Endodermal cell (in vitro differentiated cells): ENCODE data around the gene C1GALT1C1L. TPM values are rescaled to one million over a fixed set of nuclear protein-coding genes. Genes with fewer than 3 reads are reported as not detected.

Experiments
- DNase-seq: peaks from one replicate; pipeline ENCODE4 v3.0.0-alpha.2; 2017
- H3K27ac ChIP-seq: 2 replicates; pipeline ENCODE4 v1.5.1; 2013; ENCODE audit warnings: mild to moderate bottlenecking, low read depth, low read length, moderate library complexity
- H3K27me3 ChIP-seq: 2 replicates; pipeline ENCODE4 v1.6.1; 2013; ENCODE audit warnings: mild to moderate bottlenecking, low read length, moderate library complexity; ENCODE audit not compliant: insufficient read depth, control insufficient read depth, poor library complexity, severe bottlenecking
- H3K36me3 ChIP-seq: 2 replicates; pipeline ENCODE4 v1.7.0; 2013; ENCODE audit warnings: mild to moderate bottlenecking, low read length, moderate library complexity; ENCODE audit not compliant: control insufficient read depth, insufficient read depth
- H3K4me1 ChIP-seq: one replicate; pipeline ENCODE4 v1.7.0; 2013; ENCODE audit warnings: low read length; ENCODE audit not compliant: control insufficient read depth, insufficient read depth
- H3K4me3 ChIP-seq: 2 replicates; pipeline ENCODE4 v1.5.1; 2013; ENCODE audit warnings: mild to moderate bottlenecking, low read length, moderate library complexity
- H3K9ac ChIP-seq: 2 replicates; pipeline ENCODE4 v1.6.1; 2013; ENCODE audit warnings: mild to moderate bottlenecking, low read length, moderate library complexity; ENCODE audit not compliant: poor library complexity, severe bottlenecking; ENCODE audit errors: extremely low read depth
- H3K9me3 ChIP-seq: 2 replicates; pipeline ENCODE4 v1.6.1; 2013; ENCODE audit warnings: mild to moderate bottlenecking, low read length, moderate library complexity; ENCODE audit not compliant: control insufficient read depth
- H3K27ac Mint-ChIP-seq: 2 replicates; pipeline ENCODE4 v1.8.0; 2020; ENCODE audit warnings: mixed read lengths
- H3K27me3 Mint-ChIP-seq: 2 replicates; pipeline ENCODE4 v1.8.0; 2021; ENCODE audit warnings: mild to moderate bottlenecking, mixed read lengths; ENCODE audit not compliant: insufficient read depth
- H3K36me3 Mint-ChIP-seq: 2 replicates; pipeline ENCODE4 v1.8.0; 2020; ENCODE audit warnings: low read depth, mixed read lengths
- H3K4me1 Mint-ChIP-seq: 2 replicates; pipeline ENCODE4 v1.8.0; 2020; ENCODE audit warnings: mixed read lengths
- H3K4me3 Mint-ChIP-seq: 2 replicates; pipeline ENCODE4 v1.8.0; 2020; ENCODE audit warnings: mild to moderate bottlenecking, moderate library complexity, mixed read lengths
- H3K9me3 Mint-ChIP-seq: 2 replicates; pipeline ENCODE4 v1.8.0; 2020; ENCODE audit warnings: mild to moderate bottlenecking, mixed read lengths
- WGBS, 2 experiments: methylation state at CpG; one replicate each; pipeline versions ENCODE4 v1.1.5 to v1.1.7; 2013; ENCODE audit warnings: missing lambda C conversion rate in 2 of 2, mixed read lengths in 1 of 2; ENCODE audit not compliant: insufficient coverage in 1 of 2, insufficient read length in 1 of 2; 5-methylcytosine and 5-hydroxymethylcytosine counted together
- total RNA-seq, 2 donors: library from RNA; stranded (reverse); fragmentation: NEBNext Ultra II Directional in 1 of 2; extraction: Animal tissue kit (Norgen Biotek cat#: 25700) in 1 of 2; gene quantifications; 2 replicates in 1 of 2; 3 replicates in 1 of 2; pipeline ENCODE4 v1.2.1, GENCODE V29; 2021
- TF ChIP-seq, protein P1 (sequence below): fragments of 200-600 bp; sonication (generic); conservative IDR thresholded peaks from 2 replicates; pipeline ENCODE4 v1.5.0; 2021; ENCODE audit warnings: antibody characterized with exemption, mild to moderate bottlenecking

Gene C1GALT1C1L
- total RNA-seq, 2 donors from 2014 or later, result not detected

DNA sequence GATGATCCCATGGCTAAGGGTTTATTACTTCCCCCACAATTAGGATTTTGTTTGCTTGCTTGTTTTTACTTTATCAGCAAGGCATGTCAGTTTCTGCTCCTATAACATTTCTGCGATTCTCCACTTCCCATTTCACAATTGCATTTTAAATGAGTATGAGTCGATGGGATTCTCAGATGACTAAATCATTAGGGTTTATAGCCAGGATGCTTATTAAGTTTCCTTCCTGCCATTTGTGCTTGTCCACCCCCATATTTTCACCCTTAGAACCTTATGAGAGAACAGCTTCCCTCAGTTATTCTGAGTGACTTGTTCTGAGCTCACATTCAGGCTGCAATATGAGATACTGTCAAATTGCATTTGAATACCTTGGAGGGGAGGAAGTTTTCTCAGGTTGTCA is 37.9 kb upstream of the C1GALT1C1L start:
- Mint-ChIP-seq H3K4me3 (no peak overlapping the region), H3K9me3 (no peaks in the 10 kb centered on the region), H3K36me3 (no peaks in the 10 kb centered on the region), H3K27me3 (no peaks in the 10 kb centered on the region), H3K27ac (no peak overlapping the region), H3K4me1 (peaks cover 15% of the 10 kb centered on the region)
- TF ChIP-seq, protein P1, sequence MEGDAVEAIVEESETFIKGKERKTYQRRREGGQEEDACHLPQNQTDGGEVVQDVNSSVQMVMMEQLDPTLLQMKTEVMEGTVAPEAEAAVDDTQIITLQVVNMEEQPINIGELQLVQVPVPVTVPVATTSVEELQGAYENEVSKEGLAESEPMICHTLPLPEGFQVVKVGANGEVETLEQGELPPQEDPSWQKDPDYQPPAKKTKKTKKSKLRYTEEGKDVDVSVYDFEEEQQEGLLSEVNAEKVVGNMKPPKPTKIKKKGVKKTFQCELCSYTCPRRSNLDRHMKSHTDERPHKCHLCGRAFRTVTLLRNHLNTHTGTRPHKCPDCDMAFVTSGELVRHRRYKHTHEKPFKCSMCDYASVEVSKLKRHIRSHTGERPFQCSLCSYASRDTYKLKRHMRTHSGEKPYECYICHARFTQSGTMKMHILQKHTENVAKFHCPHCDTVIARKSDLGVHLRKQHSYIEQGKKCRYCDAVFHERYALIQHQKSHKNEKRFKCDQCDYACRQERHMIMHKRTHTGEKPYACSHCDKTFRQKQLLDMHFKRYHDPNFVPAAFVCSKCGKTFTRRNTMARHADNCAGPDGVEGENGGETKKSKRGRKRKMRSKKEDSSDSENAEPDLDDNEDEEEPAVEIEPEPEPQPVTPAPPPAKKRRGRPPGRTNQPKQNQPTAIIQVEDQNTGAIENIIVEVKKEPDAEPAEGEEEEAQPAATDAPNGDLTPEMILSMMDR, result no peak
- Histone ChIP-seq H3K27me3 (no peaks in the 10 kb centered on the region), H3K9me3 (no peaks in the 10 kb centered on the region), H3K4me1 (no peaks in the 10 kb centered on the region), H3K27ac (no peak overlapping the region), H3K9ac (no peak overlapping the region), H3K36me3 (no peaks in the 10 kb centered on the region), H3K4me3 (no peak overlapping the region)
- WGBS, 2 experiments, result 67 to 90% methylated on average over 1 to 2 of the region's 2 CpGs
- DNase-seq, result no peak

DNA sequence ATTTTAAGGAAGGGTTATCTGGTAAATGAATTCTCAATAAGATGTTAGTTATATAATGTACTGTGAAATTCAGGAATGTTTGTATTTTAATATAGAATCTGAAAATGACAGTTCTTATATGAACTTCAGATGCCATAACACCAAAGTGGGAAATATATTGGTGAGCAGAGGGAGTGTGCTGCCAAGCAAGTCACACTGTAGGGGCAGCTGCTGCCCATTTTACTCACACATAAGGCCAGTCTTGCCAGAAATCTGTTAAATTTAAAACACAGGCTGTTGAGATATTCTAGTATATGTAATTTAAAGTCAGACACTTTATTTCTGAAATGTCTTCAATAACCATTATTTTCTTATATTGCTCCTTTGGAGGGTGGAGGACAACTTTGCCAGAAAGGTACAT is 34.6 kb upstream of the C1GALT1C1L start:
- no peak overlapping the region for H3K9ac ChIP-seq
- H3K27ac Mint-ChIP-seq, result no peak overlapping the region
- no peaks in the 10 kb centered on the region for H3K9me3 ChIP-seq
- H3K36me3 Mint-ChIP-seq, result no peaks in the 10 kb centered on the region
- no peak overlapping the region for H3K4me3 Mint-ChIP-seq
- H3K27ac ChIP-seq, result no peak overlapping the region
- H3K27me3 ChIP-seq, result no peaks in the 10 kb centered on the region
- H3K9me3 Mint-ChIP-seq, result no peaks in the 10 kb centered on the region
- no peaks in the 10 kb centered on the region for H3K36me3 ChIP-seq
- DNase-seq, result no peak
- peaks cover 14% of the 10 kb centered on the region for H3K4me1 Mint-ChIP-seq
- H3K27me3 Mint-ChIP-seq, result no peaks in the 10 kb centered on the region
- no peaks in the 10 kb centered on the region for H3K4me1 ChIP-seq
- TF ChIP-seq, protein P1, result no peak
- no peak overlapping the region for H3K4me3 ChIP-seq

DNA sequence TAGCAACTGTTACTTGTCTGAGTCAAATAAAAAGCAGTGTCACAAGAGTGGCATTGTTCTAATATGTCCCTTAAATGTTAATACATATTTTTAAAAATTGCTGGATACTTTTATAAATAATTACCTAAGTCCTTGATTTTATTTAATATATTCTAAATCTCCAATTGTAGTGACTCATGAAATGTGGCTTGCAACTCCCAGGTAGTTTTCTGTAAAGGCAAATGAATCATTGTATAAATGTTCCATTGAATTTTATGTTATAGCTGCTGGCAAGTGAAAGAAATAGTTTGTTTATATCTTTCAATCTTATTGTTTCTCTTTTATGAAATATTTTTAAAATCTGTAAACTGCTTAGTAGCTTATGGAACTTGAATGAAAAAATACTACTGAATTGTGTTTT is 32.7 kb upstream of the C1GALT1C1L start:
- Histone ChIP-seq H3K4me1 (no peaks in the 10 kb centered on the region), H3K36me3 (no peaks in the 10 kb centered on the region), H3K4me3 (no peak overlapping the region), H3K27me3 (no peaks in the 10 kb centered on the region), H3K9me3 (no peaks in the 10 kb centered on the region), H3K9ac (no peak overlapping the region), H3K27ac (no peak overlapping the region)
- TF ChIP-seq, protein P1, result no peak
- Mint-ChIP-seq H3K9me3 (no peaks in the 10 kb centered on the region), H3K4me1 (peaks cover 2% of the 10 kb centered on the region), H3K36me3 (no peaks in the 10 kb centered on the region), H3K27ac (no peak overlapping the region), H3K4me3 (no peak overlapping the region), H3K27me3 (no peaks in the 10 kb centered on the region)
- no peak for DNase-seq
